Stromal cell of bone marrow (primary cell): ENCODE data around the gene MLLT3.

Experiments used
- DNase-seq: peaks from one replicate; pipeline ENCODE4 v3.0.0-alpha.2; 2012; ENCODE audit warnings: low read depth

Gene MLLT3

GRCh38 chr9:20474496-20474895, 147.8 kb downstream of the MLLT3 start:
- no peak for DNase-seq

- DNase-seq = no peak
These were observed 148.7 kb downstream of the MLLT3 start for GRCh38 chr9:20473515-20474013.

GRCh38 chr9:20472342-20473045, 149.8 kb downstream of the MLLT3 start:
- peak; percentile 21 for DNase-seq

GRCh38 chr9:20466328-20467008, 155.8 kb downstream of the MLLT3 start:
- DNase-seq = no peak

- DNase-seq = no peak
These were observed 158.1 kb downstream of the MLLT3 start for GRCh38 chr9:20464242-20464641.

- no peak for DNase-seq
These were observed 158.5 kb downstream of the MLLT3 start for GRCh38 chr9:20463823-20464222.

GRCh38 chr9:20462410-20462809, 159.9 kb downstream of the MLLT3 start:
- DNase-seq = no peak

GRCh38 chr9:20447291-20447690, 175.0 kb downstream of the MLLT3 start:
- no peak for DNase-seq

- no peak for DNase-seq
These were observed 176.1 kb downstream of the MLLT3 start for GRCh38 chr9:20446248-20446647.

GRCh38 chr9:20442461-20443319, 179.6 kb downstream of the MLLT3 start:
- DNase-seq = no peak

- DNase-seq = peak; percentile 25
These were observed 180.4 kb downstream of the MLLT3 start for GRCh38 chr9:20441711-20442423.

GRCh38 chr9:20441166-20441565, 181.1 kb downstream of the MLLT3 start:
- no peak for DNase-seq

GRCh38 chr9:20437476-20437875, 184.8 kb downstream of the MLLT3 start:
- DNase-seq = peak; percentile 31

GRCh38 chr9:20436476-20437195, 185.7 kb downstream of the MLLT3 start:
- DNase-seq = no peak

GRCh38 chr9:20428976-20429375, 193.3 kb downstream of the MLLT3 start:
- no peak for DNase-seq

GRCh38 chr9:20427359-20427758, 194.9 kb downstream of the MLLT3 start:
- DNase-seq = no peak

- no peak for DNase-seq
These were observed 196.3 kb downstream of the MLLT3 start for GRCh38 chr9:20426019-20426418.

- DNase-seq = no peak
These were observed 202.8 kb downstream of the MLLT3 start for GRCh38 chr9:20419533-20419932.

GRCh38 chr9:20418485-20418884, 203.8 kb downstream of the MLLT3 start:
- DNase-seq = no peak

- no peak for DNase-seq
These were observed 204.8 kb downstream of the MLLT3 start for GRCh38 chr9:20417373-20418080.

GRCh38 chr9:20414150-20414549, 208.1 kb downstream of the MLLT3 start:
- DNase-seq = no peak
